Sigmoid colon (tissue), 3 donors: ENCODE measurements around the gene IGF2.

Experiments
- CTCF ChIP-seq, 4 experiments: fragments of 450-650 bp in 3 of 4; fragments of 200-600 bp in 1 of 4; IDR thresholded peaks; one replicate each; pipeline ENCODE4 v1.5.1; 2016 to 2019; ENCODE audit warnings: antibody characterized with exemption in 4 of 4, mild to moderate bottlenecking in 3 of 4, moderate library complexity in 2 of 4
- POLR2A ChIP-seq, 2 donors: fragments of 450-650 bp; IDR thresholded peaks; one replicate each; pipeline ENCODE4 v1.6.1; 2016; ENCODE audit warnings: antibody characterized with exemption in 2 of 2, mild to moderate bottlenecking in 2 of 2, moderate library complexity in 2 of 2

DNA sequence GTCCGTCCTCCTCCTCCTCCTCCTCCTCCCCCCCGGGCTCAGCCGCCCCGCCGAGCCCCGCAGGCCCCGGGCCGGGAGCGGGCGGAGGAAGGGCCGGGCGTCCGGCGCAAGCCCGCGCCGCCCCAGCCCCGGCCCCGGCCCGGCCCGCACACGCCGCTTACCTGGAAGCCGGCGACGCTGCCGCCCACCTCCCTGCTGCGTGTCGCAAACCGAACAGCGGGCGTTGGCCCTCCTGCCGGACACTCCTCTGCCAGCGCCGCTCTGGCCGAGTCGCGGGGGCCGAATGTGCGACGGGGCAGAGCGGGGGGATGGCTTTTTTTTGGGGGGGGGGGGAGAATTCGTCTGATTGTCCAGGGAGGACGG, 1.1 kb downstream of the IGF2 start:
- TF ChIP-seq CTCF (IDR thresholded peaks at IDR 0.05) (no peak), POLR2A (IDR thresholded peaks at IDR 0.05) (no peak)
